HepG2 (cell line): ENCODE results near the gene OGFOD3. TPM values are rescaled to one million over a fixed set of nuclear protein-coding genes. Genes with fewer than 3 reads are reported as not detected.

ENCODE experiments used
- FOXJ3 ChIP-seq: sonication (generic); formaldehyde crosslinking; IDR thresholded peaks from 2 replicates; pipeline ENCODE4 v1.4.0; 2020; ENCODE audit warnings: missing genetic modification reagents, mild to moderate bottlenecking, borderline replicate concordance
- IKZF1 ChIP-seq: fragments of 450-650 bp; IDR thresholded peaks from 2 replicates; pipeline ENCODE4 v1.7.1; 2016
- MED13 ChIP-seq: sonication (generic); formaldehyde crosslinking; IDR thresholded peaks from 2 replicates; pipeline ENCODE4 v1.5.0; 2020; ENCODE audit warnings: missing genetic modification reagents
- MTF2 ChIP-seq: sonication (generic); formaldehyde crosslinking; IDR thresholded peaks from 2 replicates; pipeline ENCODE4 v1.5.0; 2020; ENCODE audit warnings: missing genetic modification reagents, borderline replicate concordance
- POLR2A ChIP-seq, 2 experiments: IDR thresholded peaks; 2 replicates each; pipeline ENCODE4 v1.6.1; 2011; ENCODE audit warnings: low read depth in 2 of 2, low read length in 2 of 2, mild to moderate bottlenecking in 1 of 2, moderate library complexity in 1 of 2; ENCODE audit not compliant: insufficient read depth in 1 of 2
- ZBTB3 ChIP-seq: sonication (generic); formaldehyde crosslinking; IDR thresholded peaks from 2 replicates; pipeline ENCODE4 v1.4.0; 2020; ENCODE audit warnings: low read depth, mild to moderate bottlenecking, moderate library complexity, missing genetic modification reagents, borderline replicate concordance
- ZNF10 ChIP-seq: sonication (generic); formaldehyde crosslinking; IDR thresholded peaks from 2 replicates; pipeline ENCODE4 v1.4.0; 2020; ENCODE audit warnings: mild to moderate bottlenecking, low read depth, missing genetic modification reagents, borderline replicate concordance
- ZNF296 ChIP-seq: sonication (generic); formaldehyde crosslinking; conservative IDR thresholded peaks from 2 replicates; pipeline ENCODE4 v1.5.0; 2020; ENCODE audit warnings: mild to moderate bottlenecking, missing genetic modification reagents
- ZNF556 ChIP-seq: sonication (generic); formaldehyde crosslinking; IDR thresholded peaks from 2 replicates; pipeline ENCODE4 v1.4.0; 2020; ENCODE audit warnings: mild to moderate bottlenecking, missing genetic modification reagents, borderline replicate concordance
- polyA plus RNA-seq, 8 experiments: library from polyadenylated mRNA; depleted of rRNA in 3 of 8; stranded (reverse) in 7 of 8; unstranded in 1 of 8; fragments of >200 nt; fragmentation: Illumina TruSeq in 4 of 8; extraction: Trizol in 4 of 8; gene quantifications; 2 replicates each; pipeline versions ENCODE4 v1.2.1 to v1.2.3, GENCODE V29; 2011 to 2016; ENCODE audit warnings: low read depth in 4 of 8, missing spikeins in 1 of 8, mixed read lengths in 1 of 8; ENCODE audit not compliant: insufficient read depth in 1 of 8
- total RNA-seq, 5 experiments: library from RNA; depleted of rRNA; stranded (reverse); fragments of >200 nt; fragmentation: Illumina TruSeq; extraction: Trizol; gene quantifications; 2 replicates each; pipeline ENCODE4 v1.2.3, GENCODE V29; 2016; ENCODE audit warnings: low read depth in 1 of 5
- TF ChIP-seq, protein P1 (sequence below): sonication (generic); formaldehyde crosslinking; conservative IDR thresholded peaks from 2 replicates; pipeline ENCODE4 v1.4.0; 2020; ENCODE audit warnings: missing genetic modification reagents
- TF ChIP-seq, protein P2 (sequence below): sonication (generic); formaldehyde crosslinking; IDR thresholded peaks from 2 replicates; pipeline ENCODE4 v1.4.0; 2020; ENCODE audit warnings: low read depth, mild to moderate bottlenecking, missing genetic modification reagents
- TF ChIP-seq, protein P3 (sequence below): sonication (generic); formaldehyde crosslinking; IDR thresholded peaks from 2 replicates; pipeline ENCODE4 v1.8.1; 2023; ENCODE audit warnings: mild to moderate bottlenecking, inconsistent platforms, moderate library complexity, missing genetic modification reagents, borderline replicate concordance
- TF ChIP-seq, protein P4 (sequence below): IDR thresholded peaks from 2 replicates; pipeline ENCODE4 v1.4.0; 2020; ENCODE audit warnings: mild to moderate bottlenecking, missing genetic modification reagents
- TF ChIP-seq, protein P5 (sequence below): sonication (generic); formaldehyde crosslinking; IDR thresholded peaks from 2 replicates; pipeline ENCODE4 v1.8.1; 2023; ENCODE audit warnings: mild to moderate bottlenecking, missing genetic modification reagents
- TF ChIP-seq, protein P6 (sequence below): sonication (generic); formaldehyde crosslinking; IDR thresholded peaks from 2 replicates; pipeline ENCODE4 v1.8.0; 2022; ENCODE audit warnings: missing genetic modification reagents, mild to moderate bottlenecking, borderline replicate concordance

OGFOD3 gene
- total and polyA plus RNA-seq, 2 of the 13 experiments (the other 11 are each of a cell fraction or from before 2014, with no cell fraction given), result 40.0 to 42.1 TPM

DNA sequence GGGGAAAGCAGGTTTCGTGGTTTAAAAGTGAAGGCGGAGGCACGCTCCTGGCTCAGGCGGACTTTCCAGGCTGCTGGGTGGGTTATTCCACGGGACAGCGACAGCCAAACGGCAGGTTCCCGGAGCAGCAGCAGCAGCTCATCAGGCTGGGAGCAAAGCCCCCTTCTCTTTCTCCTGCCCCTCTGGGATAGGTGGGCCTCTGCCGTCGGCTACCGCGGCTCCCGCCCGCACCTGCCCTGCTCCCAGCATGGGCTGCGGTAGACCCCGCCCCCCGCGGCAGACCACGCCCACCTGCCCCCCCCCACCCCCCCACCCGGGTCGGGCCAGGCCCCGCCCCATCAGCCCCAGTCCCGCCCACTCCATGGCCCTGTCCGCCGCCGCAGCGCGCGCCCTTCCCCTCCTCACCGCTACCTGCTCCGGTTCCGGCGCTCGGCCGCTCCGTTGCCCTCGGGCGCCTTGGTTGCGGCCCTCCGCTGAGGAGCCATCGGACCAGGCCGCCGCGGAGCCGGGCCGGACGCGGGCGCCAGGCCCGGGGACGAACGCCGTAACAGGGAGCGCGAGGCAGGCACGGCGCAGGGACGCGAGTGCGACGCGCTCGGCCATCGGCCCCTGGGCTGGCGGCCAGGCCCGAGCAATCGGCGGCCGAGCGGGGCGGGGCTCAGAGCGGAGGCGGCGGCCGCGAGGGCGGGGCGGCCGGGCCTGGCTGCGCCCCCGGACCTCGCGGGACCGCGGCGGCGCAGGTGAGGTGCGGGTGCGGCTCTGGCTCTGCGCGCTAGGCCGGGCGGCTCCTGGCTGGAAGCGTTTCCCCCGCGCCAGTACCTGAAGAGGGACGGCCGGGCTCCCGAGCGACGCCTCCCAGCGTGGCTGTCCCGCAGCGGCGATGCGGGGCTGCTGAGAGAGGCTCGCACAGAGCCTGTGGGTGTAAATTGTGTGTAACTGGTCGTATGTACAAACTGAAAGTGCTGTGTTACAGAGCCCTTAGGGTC lies at the start of gene OGFOD3, which contains the start of gene HEXD (continued):
- TF ChIP-seq ZBTB3 (CRISPR knock-in tag) (no peak), MED13 (CRISPR knock-in tag) (no peak), MTF2 (CRISPR knock-in tag) (no peak; the same call in 1 of the 2 replicates), IKZF1 (no peak), FOXJ3 (CRISPR knock-in tag) (no peak), ZNF296 (CRISPR knock-in tag) (no peak), POLR2A (IDR thresholded peaks at IDR 0.05; ENCODE audit: insufficient read depth in 1 of 2, low read depth in 2 of 2, low read length in 2 of 2) (peak; percentile 80 to 85), ZNF556 (CRISPR knock-in tag) (0 out of 2 replicates have a peak, but pooled peaks have one; percentile 40), ZNF10 (CRISPR knock-in tag) (no peak)
- TF ChIP-seq, protein P1, sequence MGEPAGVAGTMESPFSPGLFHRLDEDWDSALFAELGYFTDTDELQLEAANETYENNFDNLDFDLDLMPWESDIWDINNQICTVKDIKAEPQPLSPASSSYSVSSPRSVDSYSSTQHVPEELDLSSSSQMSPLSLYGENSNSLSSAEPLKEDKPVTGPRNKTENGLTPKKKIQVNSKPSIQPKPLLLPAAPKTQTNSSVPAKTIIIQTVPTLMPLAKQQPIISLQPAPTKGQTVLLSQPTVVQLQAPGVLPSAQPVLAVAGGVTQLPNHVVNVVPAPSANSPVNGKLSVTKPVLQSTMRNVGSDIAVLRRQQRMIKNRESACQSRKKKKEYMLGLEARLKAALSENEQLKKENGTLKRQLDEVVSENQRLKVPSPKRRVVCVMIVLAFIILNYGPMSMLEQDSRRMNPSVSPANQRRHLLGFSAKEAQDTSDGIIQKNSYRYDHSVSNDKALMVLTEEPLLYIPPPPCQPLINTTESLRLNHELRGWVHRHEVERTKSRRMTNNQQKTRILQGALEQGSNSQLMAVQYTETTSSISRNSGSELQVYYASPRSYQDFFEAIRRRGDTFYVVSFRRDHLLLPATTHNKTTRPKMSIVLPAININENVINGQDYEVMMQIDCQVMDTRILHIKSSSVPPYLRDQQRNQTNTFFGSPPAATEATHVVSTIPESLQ (CRISPR knock-in tag), result peak; percentile 68; the same call in 1 of the 2 replicates
- TF ChIP-seq, protein P2, sequence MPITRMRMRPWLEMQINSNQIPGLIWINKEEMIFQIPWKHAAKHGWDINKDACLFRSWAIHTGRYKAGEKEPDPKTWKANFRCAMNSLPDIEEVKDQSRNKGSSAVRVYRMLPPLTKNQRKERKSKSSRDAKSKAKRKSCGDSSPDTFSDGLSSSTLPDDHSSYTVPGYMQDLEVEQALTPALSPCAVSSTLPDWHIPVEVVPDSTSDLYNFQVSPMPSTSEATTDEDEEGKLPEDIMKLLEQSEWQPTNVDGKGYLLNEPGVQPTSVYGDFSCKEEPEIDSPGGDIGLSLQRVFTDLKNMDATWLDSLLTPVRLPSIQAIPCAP (CRISPR knock-in tag), result no peak
- TF ChIP-seq, protein P3, sequence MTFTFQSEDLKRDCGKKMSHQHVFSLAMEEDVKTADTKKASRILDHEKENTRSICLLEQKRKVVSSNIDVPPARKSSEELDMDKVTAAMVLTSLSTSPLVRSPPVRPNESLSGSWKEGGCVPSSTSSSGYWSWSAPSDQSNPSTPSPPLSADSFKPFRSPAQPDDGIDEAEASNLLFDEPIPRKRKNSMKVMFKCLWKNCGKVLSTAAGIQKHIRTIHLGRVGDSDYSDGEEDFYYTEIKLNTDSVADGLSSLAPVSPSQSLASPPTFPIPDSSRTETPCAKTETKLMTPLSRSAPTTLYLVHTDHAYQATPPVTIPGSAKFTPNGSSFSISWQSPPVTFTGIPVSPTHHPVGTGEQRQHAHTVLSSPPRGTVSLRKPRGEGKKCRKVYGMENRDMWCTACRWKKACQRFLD (CRISPR knock-in tag), result 0 out of 2 replicates have a peak, but pooled peaks have one; percentile 37
- TF ChIP-seq, protein P4, sequence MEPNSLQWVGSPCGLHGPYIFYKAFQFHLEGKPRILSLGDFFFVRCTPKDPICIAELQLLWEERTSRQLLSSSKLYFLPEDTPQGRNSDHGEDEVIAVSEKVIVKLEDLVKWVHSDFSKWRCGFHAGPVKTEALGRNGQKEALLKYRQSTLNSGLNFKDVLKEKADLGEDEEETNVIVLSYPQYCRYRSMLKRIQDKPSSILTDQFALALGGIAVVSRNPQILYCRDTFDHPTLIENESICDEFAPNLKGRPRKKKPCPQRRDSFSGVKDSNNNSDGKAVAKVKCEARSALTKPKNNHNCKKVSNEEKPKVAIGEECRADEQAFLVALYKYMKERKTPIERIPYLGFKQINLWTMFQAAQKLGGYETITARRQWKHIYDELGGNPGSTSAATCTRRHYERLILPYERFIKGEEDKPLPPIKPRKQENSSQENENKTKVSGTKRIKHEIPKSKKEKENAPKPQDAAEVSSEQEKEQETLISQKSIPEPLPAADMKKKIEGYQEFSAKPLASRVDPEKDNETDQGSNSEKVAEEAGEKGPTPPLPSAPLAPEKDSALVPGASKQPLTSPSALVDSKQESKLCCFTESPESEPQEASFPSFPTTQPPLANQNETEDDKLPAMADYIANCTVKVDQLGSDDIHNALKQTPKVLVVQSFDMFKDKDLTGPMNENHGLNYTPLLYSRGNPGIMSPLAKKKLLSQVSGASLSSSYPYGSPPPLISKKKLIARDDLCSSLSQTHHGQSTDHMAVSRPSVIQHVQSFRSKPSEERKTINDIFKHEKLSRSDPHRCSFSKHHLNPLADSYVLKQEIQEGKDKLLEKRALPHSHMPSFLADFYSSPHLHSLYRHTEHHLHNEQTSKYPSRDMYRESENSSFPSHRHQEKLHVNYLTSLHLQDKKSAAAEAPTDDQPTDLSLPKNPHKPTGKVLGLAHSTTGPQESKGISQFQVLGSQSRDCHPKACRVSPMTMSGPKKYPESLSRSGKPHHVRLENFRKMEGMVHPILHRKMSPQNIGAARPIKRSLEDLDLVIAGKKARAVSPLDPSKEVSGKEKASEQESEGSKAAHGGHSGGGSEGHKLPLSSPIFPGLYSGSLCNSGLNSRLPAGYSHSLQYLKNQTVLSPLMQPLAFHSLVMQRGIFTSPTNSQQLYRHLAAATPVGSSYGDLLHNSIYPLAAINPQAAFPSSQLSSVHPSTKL (CRISPR knock-in tag), result no peak
- TF ChIP-seq, protein P5, sequence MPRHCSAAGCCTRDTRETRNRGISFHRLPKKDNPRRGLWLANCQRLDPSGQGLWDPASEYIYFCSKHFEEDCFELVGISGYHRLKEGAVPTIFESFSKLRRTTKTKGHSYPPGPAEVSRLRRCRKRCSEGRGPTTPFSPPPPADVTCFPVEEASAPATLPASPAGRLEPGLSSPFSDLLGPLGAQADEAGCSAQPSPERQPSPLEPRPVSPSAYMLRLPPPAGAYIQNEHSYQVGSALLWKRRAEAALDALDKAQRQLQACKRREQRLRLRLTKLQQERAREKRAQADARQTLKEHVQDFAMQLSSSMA, result peak; percentile 78; the same call in 1 of the 2 replicates
- TF ChIP-seq, protein P6, sequence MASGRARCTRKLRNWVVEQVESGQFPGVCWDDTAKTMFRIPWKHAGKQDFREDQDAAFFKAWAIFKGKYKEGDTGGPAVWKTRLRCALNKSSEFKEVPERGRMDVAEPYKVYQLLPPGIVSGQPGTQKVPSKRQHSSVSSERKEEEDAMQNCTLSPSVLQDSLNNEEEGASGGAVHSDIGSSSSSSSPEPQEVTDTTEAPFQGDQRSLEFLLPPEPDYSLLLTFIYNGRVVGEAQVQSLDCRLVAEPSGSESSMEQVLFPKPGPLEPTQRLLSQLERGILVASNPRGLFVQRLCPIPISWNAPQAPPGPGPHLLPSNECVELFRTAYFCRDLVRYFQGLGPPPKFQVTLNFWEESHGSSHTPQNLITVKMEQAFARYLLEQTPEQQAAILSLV (CRISPR knock-in tag), result peak; percentile 91; the same call in 1 of the 2 replicates
